Smooth muscle cell of the umbilical artery (primary cell): Measurements from ENCODE around the gene TFF2. TPM values are rescaled to one million over a fixed set of nuclear protein-coding genes. Genes with fewer than 3 reads are reported as not detected.

Experiments
- total RNA-seq: library from RNA; depleted of rRNA; stranded (reverse); fragments of >200 nt; gene quantifications from 2 replicates; pipeline ENCODE4 v1.2.3, GENCODE V29; 2014

Gene TFF2
- total RNA-seq = not detected in 2 replicates

GRCh38 chr21:42350927-42351426 lies at the start of gene TFF2:
Gene TFF2, minus strand, starts transcription at chr21:42350994. Its CDS starts 37 bp downstream, at chr21:42350957.

DNA sequence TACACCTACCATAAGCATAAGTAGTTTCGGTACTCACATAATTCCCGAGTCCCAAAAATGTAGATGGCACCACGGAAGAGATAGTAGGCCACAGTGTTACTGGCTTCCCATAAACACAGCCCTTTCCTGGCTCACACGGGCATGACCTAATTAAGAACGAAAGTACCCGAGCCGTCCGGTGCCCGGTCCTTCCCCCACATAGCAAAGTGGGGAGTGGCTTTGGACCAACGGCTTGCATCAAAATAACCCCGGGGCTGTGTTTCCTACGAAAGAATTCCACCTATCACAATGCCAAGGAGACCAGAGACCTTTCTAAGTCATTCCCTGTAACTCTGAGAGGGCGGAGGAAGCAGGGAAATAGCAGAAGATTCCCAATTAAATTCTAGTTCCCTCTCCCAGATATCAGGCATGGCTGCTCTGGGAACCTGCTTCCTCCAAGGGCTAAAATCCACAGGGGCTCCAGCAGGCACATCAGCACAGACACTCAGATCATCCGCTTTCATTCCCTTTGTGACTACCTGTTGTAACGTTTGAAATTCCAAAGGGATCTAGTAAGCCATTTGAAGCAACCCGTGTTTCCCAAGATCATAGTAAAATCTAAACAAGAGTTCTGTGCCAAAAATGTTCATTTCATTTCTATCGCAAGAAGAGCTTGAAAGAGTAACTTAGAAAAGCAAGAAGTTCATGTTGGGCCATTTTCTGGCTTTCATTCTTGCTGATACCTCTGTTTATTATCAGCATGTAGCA lies 45.3 kb upstream of the TFF2 start, which contains the start of gene TMPRSS3:
TMPRSS3 (minus strand) TSS at position 148 of the 747 bp plus-strand sequence. CDS start 635 bp downstream, outside the sequence.

GRCh38 chr21:42366292-42367010 lies 15.7 kb upstream of the TFF2 start, which contains the start of gene TFF1:
Gene TFF1, minus strand, starts transcription at chr21:42366535. Its CDS starts 40 bp downstream, at chr21:42366495.

DNA sequence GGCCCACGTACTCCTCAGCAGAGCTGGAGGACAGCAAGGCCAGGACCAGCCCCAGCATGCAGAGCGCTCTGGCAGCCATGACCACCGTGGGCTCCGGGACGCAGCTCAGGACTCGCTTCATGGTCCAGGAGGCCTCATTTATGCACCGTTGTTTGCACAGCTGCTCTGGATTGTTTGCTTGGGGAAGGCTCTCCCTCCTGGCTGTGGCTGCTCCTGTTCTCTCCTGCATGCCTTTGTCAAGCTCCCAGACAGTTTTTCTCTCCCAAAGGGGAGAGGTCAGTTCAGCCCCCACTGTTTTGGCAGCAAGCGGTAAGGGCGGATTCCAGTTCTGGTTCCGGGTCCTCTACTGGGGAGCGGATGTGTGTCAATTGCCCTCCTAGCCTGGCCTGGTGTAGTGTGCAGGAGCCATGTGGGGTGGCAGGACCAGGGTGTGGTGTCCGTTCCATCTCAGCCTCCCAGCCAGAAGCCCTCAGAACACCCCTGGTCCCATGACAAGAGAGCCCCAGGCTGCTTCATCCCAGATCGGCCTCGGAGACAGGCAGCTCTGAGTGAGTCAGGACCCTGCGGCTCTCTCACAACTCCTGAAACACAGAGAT lies 35.4 kb downstream of the TFF2 start, which contains the start of gene TFF3:
TFF3 (minus strand) TSS at position 114 of the 596 bp plus-strand sequence; CDS start at position 79, 35 bp downstream.

Other genes starting within 250 kb of the TFF2 start
- gene ABCG1, start 131.9 kb downstream of the TFF2 start, total RNA-seq = 0.30 and 0.60 TPM in 2 replicates
- gene TFF3, start 35.6 kb downstream of the TFF2 start, total RNA-seq = not detected in 2 replicates
- not detected in 2 replicates for gene TFF1, start 15.5 kb upstream of the TFF2 start, total RNA-seq
- not detected in 2 replicates for gene TMPRSS3, start 45.1 kb upstream of the TFF2 start, total RNA-seq
- not detected in 2 replicates for gene UBASH3A, start 52.9 kb upstream of the TFF2 start, total RNA-seq
- not detected in 2 replicates for gene RSPH1, start 145.2 kb upstream of the TFF2 start, total RNA-seq
- gene SLC37A1, start 162.9 kb upstream of the TFF2 start, total RNA-seq = 0.59 and 0.88 TPM in 2 replicates